Liver (tissue), 9 donors: ENCODE measurements around the gene TRIM45. TPM values are rescaled to one million over a fixed set of nuclear protein-coding genes. Genes with fewer than 3 reads are reported as not detected.

ENCODE experiments used
- DNase-seq: peaks from one replicate; pipeline ENCODE4 v3.0.0-alpha.2; 2017; ENCODE audit warnings: low spot score
- H3K27ac ChIP-seq, 2 donors: one replicate each; pipeline ENCODE4 v1.7.0; 2013; ENCODE audit warnings: inconsistent platforms in 2 of 2, low read length in 2 of 2, control low read depth in 1 of 2, low read depth in 1 of 2, mild to moderate bottlenecking in 1 of 2
- H3K27me3 ChIP-seq, 4 donors: one replicate each; pipeline versions ENCODE4 v1.6.1 to v1.7.0; 2013; ENCODE audit warnings: low read length in 3 of 4, inconsistent platforms in 1 of 4, mild to moderate bottlenecking in 1 of 4, moderate library complexity in 1 of 4; ENCODE audit not compliant: control insufficient read depth in 4 of 4, insufficient read depth in 4 of 4
- H3K36me3 ChIP-seq, 4 donors: one replicate each; pipeline versions ENCODE4 v1.6.1 to v1.7.0; 2013; ENCODE audit warnings: low read length in 3 of 4, mild to moderate bottlenecking in 3 of 4, low read depth in 1 of 4, moderate library complexity in 1 of 4; ENCODE audit not compliant: control insufficient read depth in 4 of 4, insufficient read depth in 3 of 4
- H3K4me1 ChIP-seq, 4 donors: one replicate each; pipeline versions ENCODE4 v1.6.1 to v1.7.0; 2013; ENCODE audit warnings: low read length in 3 of 4, mild to moderate bottlenecking in 3 of 4, moderate library complexity in 1 of 4; ENCODE audit not compliant: control insufficient read depth in 4 of 4, insufficient read depth in 4 of 4
- H3K4me3 ChIP-seq, 3 donors: one replicate each; pipeline versions ENCODE4 v1.6.1 to v1.7.0; 2013; ENCODE audit warnings: low read length in 3 of 3, control low read depth in 1 of 3, low read depth in 1 of 3, mild to moderate bottlenecking in 1 of 3
- H3K9ac ChIP-seq, 2 donors: one replicate each; pipeline ENCODE4 v1.7.0; 2013; ENCODE audit warnings: low read length in 2 of 2, mild to moderate bottlenecking in 2 of 2, moderate library complexity in 2 of 2, control low read depth in 1 of 2, low read depth in 1 of 2
- H3K9me3 ChIP-seq, 4 donors: one replicate each; pipeline versions ENCODE4 v1.6.1 to v1.7.0; 2013; ENCODE audit warnings: low read length in 3 of 4; ENCODE audit not compliant: control insufficient read depth in 4 of 4
- CTCF ChIP-seq: fragments of 150-350 bp; IDR thresholded peaks from 2 replicates; pipeline ENCODE4 v1.5.1; 2017; ENCODE audit warnings: improper control_type of control experiment, low read depth, low read length; ENCODE audit not compliant: missing input control
- EGR1 ChIP-seq, 2 donors: IDR thresholded peaks; 2 replicates each; pipeline ENCODE4 v1.6.1; 2016 to 2018; ENCODE audit warnings: antibody characterized with exemption in 2 of 2, low read depth in 2 of 2
- FOXA1 ChIP-seq: IDR thresholded peaks from 2 replicates; pipeline ENCODE4 v1.6.1; 2016; ENCODE audit warnings: antibody characterized with exemption
- FOXA2 ChIP-seq: IDR thresholded peaks from 2 replicates; pipeline ENCODE4 v1.6.1; 2016; ENCODE audit warnings: antibody characterized with exemption
- GABPA ChIP-seq, 2 donors: IDR thresholded peaks in 1 of 2; conservative IDR thresholded peaks in 1 of 2; 2 replicates each; pipeline ENCODE4 v1.6.1; 2016; ENCODE audit warnings: antibody characterized with exemption in 2 of 2, mild to moderate bottlenecking in 1 of 2, moderate library complexity in 1 of 2
- HNF4A ChIP-seq, 2 donors: conservative IDR thresholded peaks; 2 replicates each; pipeline ENCODE4 v1.6.1; 2016; ENCODE audit warnings: antibody characterized with exemption in 2 of 2, mild to moderate bottlenecking in 2 of 2
- HNF4G ChIP-seq: IDR thresholded peaks from 2 replicates; pipeline ENCODE4 v1.6.1; 2016; ENCODE audit warnings: antibody characterized with exemption
- JUND ChIP-seq, 2 donors: IDR thresholded peaks; 2 replicates each; pipeline ENCODE4 v1.6.1; 2016; ENCODE audit warnings: antibody characterized with exemption in 2 of 2
- MAX ChIP-seq: IDR thresholded peaks from 2 replicates; pipeline ENCODE4 v1.6.1; 2016; ENCODE audit warnings: antibody characterized with exemption
- NR2F2 ChIP-seq: IDR thresholded peaks from 2 replicates; pipeline ENCODE4 v1.6.1; 2016; ENCODE audit warnings: antibody characterized with exemption
- RAD21 ChIP-seq, 2 donors: IDR thresholded peaks; 2 replicates each; pipeline ENCODE4 v1.6.1; 2016; ENCODE audit warnings: antibody characterized with exemption in 2 of 2, mild to moderate bottlenecking in 2 of 2
- REST ChIP-seq: IDR thresholded peaks from 2 replicates; pipeline ENCODE4 v1.6.1; 2016; ENCODE audit warnings: antibody characterized with exemption, mild to moderate bottlenecking
- RXRA ChIP-seq, 2 donors: IDR thresholded peaks; 2 replicates each; pipeline ENCODE4 v1.6.1; 2017 to 2018; ENCODE audit warnings: antibody characterized with exemption in 2 of 2, mild to moderate bottlenecking in 1 of 2
- SP1 ChIP-seq: IDR thresholded peaks from 2 replicates; pipeline ENCODE4 v1.6.1; 2018; ENCODE audit warnings: antibody characterized with exemption, mild to moderate bottlenecking
- TAF1 ChIP-seq: conservative IDR thresholded peaks from 2 replicates; pipeline ENCODE4 v1.6.1; 2016; ENCODE audit warnings: antibody characterized with exemption, mild to moderate bottlenecking
- YY1 ChIP-seq: IDR thresholded peaks from 2 replicates; pipeline ENCODE4 v1.6.1; 2016; ENCODE audit warnings: antibody characterized with exemption, mild to moderate bottlenecking
- ZBTB33 ChIP-seq: IDR thresholded peaks from 2 replicates; pipeline ENCODE4 v1.6.1; 2016; ENCODE audit warnings: antibody characterized with exemption
- WGBS: extraction: QIAGEN DNeasy Blood & Tissue Kit; methylation state at CpG from one replicate; pipeline ENCODE4 v1.1.7; 2013; 5-methylcytosine and 5-hydroxymethylcytosine counted together
- polyA plus RNA-seq, 2 donors: library from polyadenylated mRNA; stranded (reverse) in 1 of 2; unstranded in 1 of 2; fragments of 200-250 nt in 1 of 2; fragments of >200 nt in 1 of 2; fragmentation: Nextera tagmentation in 1 of 2; extraction: Ambion mirVana in 1 of 2; gene quantifications; one replicate each; pipeline versions ENCODE4 v1.2.1 to v1.2.3, GENCODE V29; 2013 to 2015
- total RNA-seq, 2 donors: library from RNA; depleted of rRNA; stranded (reverse); fragments of >200 nt; gene quantifications; one replicate each; pipeline ENCODE4 v1.2.3, GENCODE V29; 2014
- TF ChIP-seq, protein P1 (sequence below): IDR thresholded peaks from 2 replicates; pipeline ENCODE4 v1.6.1; 2016; ENCODE audit warnings: antibody characterized with exemption
- donor health status: healthy.
- donor health status: healthy.
- donor health status: healthy.
- donor health status: healthy.
- donor health status: healthy.

TRIM45 gene
- total and polyA plus RNA-seq, 4 donors: 0.28 to 1.5 (median 0.52) TPM

GRCh38 chr1:117150316-117150715 is 28.8 kb upstream of the TRIM45 start:
- 77% methylated on average over 2 of the region's 2 CpGs for WGBS
- Histone ChIP-seq H3K36me3 (no peaks in the 10 kb centered on the region), H3K27me3 (no peaks in the 10 kb centered on the region), H3K9me3 (no peaks in the 10 kb centered on the region), H3K4me3 (no peak overlapping the region), H3K27ac (no peak overlapping the region), H3K4me1 (no peaks in the 10 kb centered on the region), H3K9ac (no peak overlapping the region)
- no peak for DNase-seq
- no peak for TF ChIP-seq REST
- TF ChIP-seq CTCF: no peak
- TF ChIP-seq JUND (IDR thresholded peaks at IDR 0.05): no peak

- H3K36me3 ChIP-seq: no peaks in the 10 kb centered on the region
- no peaks in the 10 kb centered on the region for H3K4me1 ChIP-seq
- TF ChIP-seq REST (no peak), FOXA1 (no peak), NR2F2 (no peak), ZBTB33 (no peak), EGR1 (IDR thresholded peaks at IDR 0.05; ENCODE audit: low read depth in 2 of 2) (no peak), GABPA (IDR thresholded peaks at IDR 0.05 in 1 of 2, conservative IDR thresholded peaks at IDR 0.05 in 1 of 2) (no peak), TAF1 (no peak), YY1 (no peak), HNF4A (conservative IDR thresholded peaks at IDR 0.05) (no peak), HNF4G (no peak), RAD21 (IDR thresholded peaks at IDR 0.05) (no peak), MAX (no peak), JUND (IDR thresholded peaks at IDR 0.05) (no peak), FOXA2 (no peak), RXRA (IDR thresholded peaks at IDR 0.05) (no peak), SP1 (no peak), CTCF (no peak)
- TF ChIP-seq, protein P1, sequence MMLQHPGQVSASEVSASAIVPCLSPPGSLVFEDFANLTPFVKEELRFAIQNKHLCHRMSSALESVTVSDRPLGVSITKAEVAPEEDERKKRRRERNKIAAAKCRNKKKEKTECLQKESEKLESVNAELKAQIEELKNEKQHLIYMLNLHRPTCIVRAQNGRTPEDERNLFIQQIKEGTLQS: no peak
- no peak overlapping the region for H3K27ac ChIP-seq
- DNase-seq: no peak
- no peaks in the 10 kb centered on the region for H3K9me3 ChIP-seq
- H3K27me3 ChIP-seq: no peaks in the 10 kb centered on the region
- H3K4me3 ChIP-seq: no peak overlapping the region
- 74% methylated on average over 5 of the region's 5 CpGs for WGBS
- no peak overlapping the region for H3K9ac ChIP-seq
Measured at GRCh38 chr1:117147856-117148588, 26.5 kb upstream of the TRIM45 start.
